GM18526 (cell line): ENCODE measurements around the gene POLR3E.

Experiments used
- POLR2A ChIP-seq: IDR thresholded peaks from 3 replicates; pipeline ENCODE4 v1.6.1; 2011; ENCODE audit not compliant: insufficient read length; ENCODE audit errors: extremely low read depth

Gene POLR3E

GRCh38 chr16:22306788-22307187 is 9.6 kb downstream of the POLR3E start:
- TF ChIP-seq POLR2A, result no peak

- no peak for TF ChIP-seq POLR2A
Observed at GRCh38 chr16:22307838-22308237, 10.6 kb downstream of the POLR3E start.

DNA sequence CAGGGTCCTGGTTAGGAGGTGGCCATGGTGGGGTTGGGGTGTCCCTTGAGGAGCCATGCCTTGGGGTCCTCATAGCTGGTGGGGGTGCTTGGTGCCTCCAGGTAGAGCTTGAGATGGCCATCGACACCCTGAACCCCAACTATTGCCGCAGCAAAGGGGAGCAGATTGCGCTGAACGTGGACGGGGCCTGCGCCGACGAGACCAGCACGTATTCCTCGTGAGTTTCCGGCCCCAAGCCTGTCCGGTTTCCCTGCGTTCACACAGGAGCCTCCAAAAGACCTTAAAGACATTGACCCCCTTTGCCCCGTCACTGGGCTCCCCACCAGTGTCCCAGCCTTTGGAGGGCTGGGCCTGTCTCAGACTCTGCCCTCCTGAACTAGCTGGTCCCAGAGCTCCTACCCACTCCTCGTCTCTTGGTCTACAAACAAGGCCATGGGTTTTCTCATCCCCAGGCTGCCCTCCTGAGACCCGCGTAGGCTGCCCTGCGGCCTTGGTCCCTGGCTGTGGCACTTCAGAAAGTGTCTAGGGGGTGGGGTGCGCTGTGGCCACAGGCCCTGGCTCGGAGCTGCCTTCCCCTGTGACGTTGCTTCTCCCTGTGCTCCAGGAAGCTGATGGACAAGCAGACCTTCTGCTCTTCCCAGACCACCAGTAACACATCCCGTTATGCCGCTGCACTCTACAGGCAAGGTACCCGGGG is 11.8 kb downstream of the POLR3E start:
- no peak for TF ChIP-seq POLR2A

GRCh38 chr16:22311520-22311919 is 14.3 kb downstream of the POLR3E start:
- TF ChIP-seq POLR2A, result no peak

- no peak for TF ChIP-seq POLR2A
Observed at GRCh38 chr16:22312897-22313781, 15.9 kb downstream of the POLR3E start.

- TF ChIP-seq POLR2A, result no peak
Observed at GRCh38 chr16:22313876-22314470, 16.8 kb downstream of the POLR3E start.

DNA sequence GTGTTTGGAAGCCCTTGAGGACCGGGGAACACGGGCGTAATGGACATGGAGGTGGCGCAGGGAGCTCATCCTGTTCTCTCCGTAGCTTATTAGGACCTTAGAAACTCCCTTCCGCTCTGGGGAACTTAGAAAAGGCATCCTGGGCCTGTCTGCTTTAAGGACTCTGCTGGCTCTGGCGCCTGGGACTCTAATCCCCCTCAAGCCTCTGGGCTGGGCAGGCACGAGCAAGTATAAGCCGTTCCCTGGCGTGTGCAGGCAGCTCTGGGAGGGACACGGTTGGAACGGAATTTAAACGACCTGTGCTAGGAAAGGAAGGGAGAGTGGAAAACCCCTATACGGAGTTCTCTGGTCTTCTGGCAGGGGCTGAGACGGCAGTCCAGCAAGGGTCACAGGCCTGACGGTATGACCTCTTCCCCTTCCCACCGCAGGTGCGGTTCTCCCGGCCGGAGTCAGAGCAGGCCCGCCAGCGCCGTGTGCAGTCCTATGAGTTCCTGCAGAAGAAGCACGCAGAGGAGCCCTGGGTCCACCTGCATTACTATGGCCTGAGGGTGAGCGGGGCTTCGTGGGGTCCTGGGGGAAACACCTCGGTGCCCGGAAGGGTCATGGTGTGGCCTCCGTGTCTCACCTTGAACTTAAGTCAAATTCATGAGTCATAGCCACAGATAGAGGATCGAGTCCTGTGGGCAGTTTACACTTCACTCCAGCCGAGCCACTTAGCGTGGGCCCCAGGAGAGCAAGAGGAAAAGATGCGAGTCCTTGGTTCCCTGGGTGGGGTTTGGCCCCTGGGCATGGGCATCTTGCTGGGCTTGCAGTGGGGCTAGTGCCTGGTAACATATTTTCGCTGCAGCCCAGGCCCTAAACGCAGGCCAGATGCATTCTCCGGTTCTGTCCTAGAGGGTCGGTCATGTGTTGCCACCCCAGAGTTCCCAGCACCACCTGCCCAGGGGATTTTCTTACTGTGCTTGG is 17.7 kb downstream of the POLR3E start:
- no peak for TF ChIP-seq POLR2A

DNA sequence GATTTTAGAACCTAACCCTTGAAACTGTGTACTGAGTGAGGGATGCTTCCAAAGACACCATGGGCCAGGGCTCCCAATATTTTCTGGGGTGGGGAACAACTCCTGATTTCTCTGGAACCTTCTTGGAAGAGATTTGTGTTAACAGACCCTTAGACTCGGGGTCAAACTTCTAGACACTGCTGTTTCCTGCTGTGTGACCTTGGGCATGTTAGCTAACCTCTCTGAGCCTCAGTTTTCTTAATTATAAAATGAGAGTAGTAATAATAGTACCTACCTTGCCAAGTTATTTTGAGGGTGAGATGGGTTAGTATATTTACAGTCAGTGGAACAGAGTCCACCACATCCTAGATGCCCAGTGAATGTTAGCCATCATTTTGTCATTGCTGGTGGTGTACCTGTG is 18.8 kb downstream of the POLR3E start:
- no peak for TF ChIP-seq POLR2A

DNA sequence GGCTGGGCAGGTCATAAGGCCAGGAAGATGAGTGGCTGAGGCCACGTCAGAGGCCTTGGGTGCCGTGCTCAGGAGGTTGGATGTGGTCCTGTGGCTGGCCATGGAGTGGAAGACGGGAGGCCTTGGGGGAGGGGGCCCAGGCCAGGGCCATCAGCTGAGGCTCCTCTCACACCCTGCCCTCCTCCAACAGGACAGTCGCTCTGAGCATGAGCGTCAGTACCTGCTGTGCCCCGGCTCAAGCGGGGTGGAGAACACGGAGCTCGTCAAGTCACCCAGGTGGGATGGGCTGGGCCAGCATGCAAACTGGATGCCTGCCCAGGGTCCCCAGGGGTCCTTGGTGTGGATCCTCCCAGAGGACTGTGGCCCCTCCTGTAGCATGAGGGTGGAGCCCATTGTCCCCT is 19.2 kb downstream of the POLR3E start:
- no peak for TF ChIP-seq POLR2A

DNA sequence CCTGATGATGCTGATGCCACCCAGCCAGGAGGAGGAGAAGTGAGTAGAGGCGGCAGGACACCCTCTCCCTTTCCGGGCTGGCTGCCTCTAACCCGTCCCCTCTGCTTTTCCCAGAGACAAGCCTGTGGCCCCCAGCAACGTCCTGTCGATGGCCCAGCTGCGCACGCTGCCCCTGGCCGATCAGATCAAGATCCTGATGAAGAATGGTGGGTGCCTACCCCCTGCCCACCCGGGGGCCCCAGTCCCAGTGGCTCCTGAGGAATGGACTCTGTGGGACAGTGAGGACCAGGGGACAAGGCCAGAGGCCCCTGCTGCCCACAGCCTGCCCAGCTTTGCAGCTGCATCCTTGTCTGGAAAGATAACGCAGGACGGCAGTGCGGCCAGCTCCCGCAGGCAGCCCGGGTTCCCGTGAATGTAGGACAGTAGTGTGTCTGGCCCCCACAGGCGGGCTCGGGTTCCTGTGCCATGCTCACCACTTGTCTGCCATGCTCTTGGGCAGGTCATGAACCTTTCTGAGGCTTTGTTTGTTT is 19.9 kb downstream of the POLR3E start:
- no peak for TF ChIP-seq POLR2A

GRCh38 chr16:22317625-22318024 is 20.4 kb downstream of the POLR3E start:
- TF ChIP-seq POLR2A, result no peak

DNA sequence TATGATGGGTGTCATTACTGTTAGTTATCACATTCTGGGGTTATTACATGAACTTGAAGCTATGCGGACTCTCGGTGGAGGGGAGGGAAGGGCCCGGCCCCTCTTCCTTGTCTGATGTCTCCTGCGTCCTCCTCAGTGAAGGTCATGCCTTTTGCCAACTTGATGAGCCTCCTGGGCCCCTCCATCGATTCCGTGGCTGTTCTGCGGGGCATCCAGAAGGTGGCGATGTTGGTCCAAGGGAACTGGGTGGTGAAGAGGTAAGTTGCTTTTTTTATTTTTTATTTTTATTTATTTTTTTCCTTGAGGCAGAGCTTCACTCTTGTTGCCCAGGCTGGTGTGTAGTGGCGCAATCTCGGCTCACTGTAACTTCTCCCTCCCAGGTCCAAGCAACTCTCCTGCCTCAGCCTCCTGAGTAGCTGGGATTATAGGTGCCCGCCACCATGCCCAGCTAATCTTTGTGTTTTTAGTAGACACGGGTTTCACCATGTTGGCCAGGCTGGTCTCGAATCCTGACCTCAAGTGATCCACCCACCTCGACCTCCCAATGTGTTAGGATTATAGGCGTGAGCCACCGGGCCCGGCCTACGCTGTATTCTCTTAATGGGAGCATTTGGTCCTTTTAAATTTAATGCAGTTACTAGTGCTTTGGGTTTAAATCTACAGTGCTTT is 21.6 kb downstream of the POLR3E start:
- TF ChIP-seq POLR2A, result no peak

DNA sequence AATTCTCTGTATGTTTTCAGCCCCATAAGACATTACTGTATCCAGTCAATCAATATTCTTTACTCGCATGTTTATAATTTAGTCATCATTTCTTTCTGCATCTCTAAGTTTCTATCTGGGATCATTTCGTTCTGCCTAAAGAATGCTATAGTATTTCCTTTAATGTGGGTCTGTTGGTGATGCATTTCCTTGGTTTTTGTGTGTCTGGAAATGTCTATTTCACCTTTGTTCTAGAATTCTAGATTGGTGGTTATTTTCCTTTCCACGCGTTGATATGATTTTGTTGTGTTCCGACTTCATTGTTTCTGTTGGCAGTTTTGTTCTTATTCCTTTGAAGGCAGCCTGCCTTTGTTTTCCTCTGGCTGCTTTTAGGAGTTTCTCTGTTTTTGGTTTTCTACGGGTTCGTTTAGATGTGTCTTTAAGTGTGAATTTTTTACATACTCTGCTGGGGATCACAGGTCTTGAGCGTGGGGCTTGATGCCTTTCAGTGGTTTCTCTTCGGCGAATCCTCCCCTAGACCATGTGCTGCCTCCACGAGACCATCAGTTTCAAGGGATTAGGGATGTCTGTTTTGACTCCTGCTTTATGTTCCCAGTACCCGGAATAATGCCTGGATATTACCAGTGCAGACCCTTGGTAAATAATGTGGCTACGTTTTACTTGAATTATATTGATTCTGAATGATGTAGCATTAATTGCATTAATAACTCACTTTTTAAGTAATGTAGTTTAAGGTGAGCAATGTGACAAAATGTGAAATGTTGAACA is 23.5 kb downstream of the POLR3E start:
- no peak for TF ChIP-seq POLR2A
